ENCODE data around the gene CRYL1. TPM values are rescaled to one million over a fixed set of nuclear protein-coding genes. Genes with fewer than 3 reads are reported as not detected.

The CRYL1 gene
- polyA plus RNA-seq, 1 donor from 2014 or later = 10.6 TPM

GRCh38 chr13:20420938-20421337, 104.7 kb downstream of the CRYL1 start:
- Histone ChIP-seq H3K9ac (ENCODE audit: low read length) (no peak overlapping the region), H3F3A (ENCODE audit: insufficient read depth, low read length, poor library complexity, severe bottlenecking) (no peaks in the 10 kb centered on the region), H3K4me3 (ENCODE audit: low read length) (no peak overlapping the region), H3K9me3 (ENCODE audit: low read length) (no peaks in the 10 kb centered on the region), H3K36me3 (ENCODE audit: insufficient read depth, low read length) (no peaks in the 10 kb centered on the region), H3K27me3 (ENCODE audit: insufficient read depth, low read depth, low read length) (no peaks in the 10 kb centered on the region), H4K20me1 (ENCODE audit: insufficient read depth) (no peaks in the 10 kb centered on the region), H2AFZ (ENCODE audit: low read depth, low read length) (no peak overlapping the region), H3K4me2 (ENCODE audit: low read length) (no peak overlapping the region), H3K79me2 (replicated peaks; ENCODE audit: insufficient read depth, low read length) (no peaks in the 10 kb centered on the region), H3K27ac (ENCODE audit: low read length) (no peak overlapping the region), H3K9me2 (ENCODE audit: insufficient read depth, low read length) (no peaks in the 10 kb centered on the region)
- no peak for TF ChIP-seq RAD21 (conservative IDR thresholded peaks at IDR 0.05)

GRCh38 chr13:20418953-20419352, 106.7 kb downstream of the CRYL1 start:
- Histone ChIP-seq H3K9me3 (ENCODE audit: low read length) (no peaks in the 10 kb centered on the region), H3K9me2 (ENCODE audit: insufficient read depth, low read length) (no peaks in the 10 kb centered on the region), H3K4me2 (ENCODE audit: low read length) (no peak overlapping the region), H3K9ac (ENCODE audit: low read length) (no peak overlapping the region), H3K79me2 (replicated peaks; ENCODE audit: insufficient read depth, low read length) (no peaks in the 10 kb centered on the region), H3K36me3 (ENCODE audit: insufficient read depth, low read length) (no peaks in the 10 kb centered on the region), H3K4me3 (ENCODE audit: low read length) (no peak overlapping the region), H2AFZ (ENCODE audit: low read depth, low read length) (no peak overlapping the region), H3F3A (ENCODE audit: insufficient read depth, low read length, poor library complexity, severe bottlenecking) (no peaks in the 10 kb centered on the region), H3K27ac (ENCODE audit: low read length) (no peak overlapping the region), H4K20me1 (ENCODE audit: insufficient read depth) (no peaks in the 10 kb centered on the region), H3K27me3 (ENCODE audit: insufficient read depth, low read depth, low read length) (no peaks in the 10 kb centered on the region)
- TF ChIP-seq SMC3 (conservative IDR thresholded peaks at IDR 0.05; ENCODE audit: poor library complexity) = no peak
- TF ChIP-seq POLR2AphosphoS5 (IDR thresholded peaks at IDR 0.05) = no peak
- TF ChIP-seq RAD21 (conservative IDR thresholded peaks at IDR 0.05) = no peak
- TF ChIP-seq MXI1 (conservative IDR thresholded peaks at IDR 0.05; ENCODE audit: poor library complexity, severe bottlenecking) = no peak
- no peak for TF ChIP-seq CTCF (IDR thresholded peaks at IDR 0.05; ENCODE audit: poor library complexity, severe bottlenecking)
- TF ChIP-seq EP300 (conservative IDR thresholded peaks at IDR 0.05; ENCODE audit: poor library complexity, severe bottlenecking) = no peak
- no peak for TF ChIP-seq EZH2 (IDR thresholded peaks at IDR 0.05; ENCODE audit: borderline replicate concordance, insufficient read depth, low read length, poor library complexity, severe bottlenecking)
- TF ChIP-seq TAF1 (IDR thresholded peaks at IDR 0.05; ENCODE audit: low read depth) = no peak
- no peak for TF ChIP-seq REST (IDR thresholded peaks at IDR 0.05; ENCODE audit: borderline replicate concordance)

- no peak overlapping the region for H3K9ac ChIP-seq (ENCODE audit: low read length)
- H3K4me3 ChIP-seq (ENCODE audit: low read length) = no peak overlapping the region
- H2AFZ ChIP-seq (ENCODE audit: low read depth, low read length) = no peak overlapping the region
- no peaks in the 10 kb centered on the region for H3F3A ChIP-seq (ENCODE audit: insufficient read depth, low read length, poor library complexity, severe bottlenecking)
- TF ChIP-seq POLR2AphosphoS5 (IDR thresholded peaks at IDR 0.05) (no peak), RAD21 (conservative IDR thresholded peaks at IDR 0.05) (no peak), MXI1 (conservative IDR thresholded peaks at IDR 0.05; ENCODE audit: poor library complexity, severe bottlenecking) (no peak), EP300 (conservative IDR thresholded peaks at IDR 0.05; ENCODE audit: poor library complexity, severe bottlenecking) (no peak), REST (IDR thresholded peaks at IDR 0.05; ENCODE audit: borderline replicate concordance) (no peak), SMC3 (conservative IDR thresholded peaks at IDR 0.05; ENCODE audit: poor library complexity) (no peak), EZH2 (IDR thresholded peaks at IDR 0.05; ENCODE audit: borderline replicate concordance, insufficient read depth, low read length, poor library complexity, severe bottlenecking) (no peak), TAF1 (IDR thresholded peaks at IDR 0.05; ENCODE audit: low read depth) (no peak), CTCF (IDR thresholded peaks at IDR 0.05; ENCODE audit: poor library complexity, severe bottlenecking) (no peak)
- H3K9me3 ChIP-seq (ENCODE audit: low read length) = no peaks in the 10 kb centered on the region
- no peaks in the 10 kb centered on the region for H3K9me2 ChIP-seq (ENCODE audit: insufficient read depth, low read length)
- H4K20me1 ChIP-seq (ENCODE audit: insufficient read depth) = no peaks in the 10 kb centered on the region
- H3K36me3 ChIP-seq (ENCODE audit: insufficient read depth, low read length) = no peaks in the 10 kb centered on the region
- no peaks in the 10 kb centered on the region for H3K27me3 ChIP-seq (ENCODE audit: insufficient read depth, low read depth, low read length)
- H3K79me2 ChIP-seq (replicated peaks; ENCODE audit: insufficient read depth, low read length) = no peaks in the 10 kb centered on the region
- no peak overlapping the region for H3K4me2 ChIP-seq (ENCODE audit: low read length)
- no peak overlapping the region for H3K27ac ChIP-seq (ENCODE audit: low read length)
These were observed 109.4 kb downstream of the CRYL1 start for GRCh38 chr13:20416223-20416745.

Measured in neural cell (in vitro differentiated cells).